ENCODE data around the gene SCML2. TPM values are rescaled to one million over a fixed set of nuclear protein-coding genes. Genes with fewer than 3 reads are reported as not detected.
"Not testable (repeated sequence)": the region's sequence is repeated elsewhere in the genome, so short reads cannot be mapped to it uniquely, and the experiment has no call there.

Gene SCML2
- 0.60 TPM for total RNA-seq

DNA sequence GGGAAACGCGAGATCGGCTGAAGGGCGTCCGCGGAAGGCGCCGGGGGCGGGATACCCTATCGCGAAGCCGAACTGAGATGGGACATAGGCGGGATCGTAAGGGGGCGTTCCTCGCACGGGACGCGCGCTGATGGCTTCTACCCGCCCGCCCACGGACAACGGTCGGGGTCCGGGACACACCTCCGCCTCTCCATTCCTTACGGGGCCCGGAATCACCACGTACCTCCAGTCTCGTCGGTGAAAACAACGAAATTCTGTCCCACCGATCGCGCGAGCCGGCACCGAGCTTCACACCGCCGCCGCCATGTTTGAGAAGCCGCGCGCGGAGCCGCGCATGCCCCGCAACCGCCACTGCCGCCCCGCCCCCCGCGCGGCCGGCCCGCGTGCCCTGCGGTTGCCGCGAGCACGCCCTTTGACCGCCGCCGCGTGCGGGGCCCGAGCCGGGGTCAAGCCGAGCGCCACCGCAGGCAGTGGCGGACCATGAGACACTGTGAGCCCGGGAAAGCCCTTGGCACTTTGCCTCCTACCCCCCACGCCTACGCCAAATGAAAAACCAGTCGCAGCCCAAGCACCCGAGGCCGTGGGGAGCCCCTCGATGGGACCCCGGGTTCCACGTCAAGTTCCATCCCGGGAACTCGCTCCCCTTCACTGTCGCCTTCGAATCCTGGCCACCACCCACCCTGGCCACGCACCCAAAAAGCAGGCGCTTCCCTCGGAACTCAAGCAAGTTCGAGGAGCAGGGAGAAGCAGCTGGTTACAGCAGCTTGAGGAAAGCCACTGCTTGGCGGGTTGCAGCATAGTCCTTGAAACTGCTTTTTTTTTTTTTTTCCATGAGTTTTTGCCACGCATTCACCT lies at the start of gene SCML2:
Gene SCML2 (minus strand): TSS at position 320 of the 855 bp plus-strand sequence. CDS start 20,617 bp downstream, outside the sequence.
- ATAC-seq = peak; percentile 94
- peak; percentile 62 for DNase-seq (ENCODE audit: low spot score)

DNA sequence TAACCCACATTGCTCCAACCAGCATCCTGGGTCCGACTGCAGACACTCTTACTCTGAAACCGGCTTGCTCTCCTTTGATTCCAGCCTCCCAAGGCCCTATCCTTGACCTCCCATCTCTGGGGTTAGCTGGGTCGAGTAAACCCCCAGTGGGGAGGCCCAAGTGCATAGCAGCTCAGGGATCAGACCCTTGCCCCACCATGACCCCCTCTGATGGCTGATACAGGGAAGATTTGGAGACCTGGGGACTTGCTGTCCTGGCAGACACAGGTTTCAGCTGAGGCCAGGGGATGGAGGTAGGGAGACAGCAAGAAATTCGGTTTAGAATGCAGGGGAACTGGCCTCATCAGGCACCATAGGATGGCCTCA lies 47.3 kb upstream of the SCML2 start:
- no peak for ATAC-seq
- DNase-seq (ENCODE audit: low spot score) = no peak

DNA sequence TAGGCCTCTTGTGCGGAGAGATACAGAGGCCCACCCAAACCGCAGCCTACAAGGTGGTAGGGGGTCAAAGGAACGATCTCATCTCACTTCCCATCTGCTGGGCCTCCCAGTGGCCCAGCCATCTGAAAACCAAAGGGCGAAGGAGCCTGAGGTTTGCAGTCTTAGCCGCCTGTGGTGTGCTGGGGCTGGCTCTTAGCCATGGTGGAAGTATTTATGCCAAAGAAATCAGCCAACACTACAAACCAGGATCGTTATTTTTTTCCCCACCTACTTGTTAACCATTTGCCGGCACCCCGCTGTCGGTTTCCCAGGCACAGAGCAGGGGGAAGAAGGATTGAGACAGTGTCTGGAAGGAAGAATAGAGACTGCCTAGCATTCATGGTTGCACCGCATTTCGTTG lies 40.0 kb upstream of the SCML2 start:
- ATAC-seq (peak; percentile 72), DNase-seq (ENCODE audit: low spot score) (peak; percentile 47)

DNA sequence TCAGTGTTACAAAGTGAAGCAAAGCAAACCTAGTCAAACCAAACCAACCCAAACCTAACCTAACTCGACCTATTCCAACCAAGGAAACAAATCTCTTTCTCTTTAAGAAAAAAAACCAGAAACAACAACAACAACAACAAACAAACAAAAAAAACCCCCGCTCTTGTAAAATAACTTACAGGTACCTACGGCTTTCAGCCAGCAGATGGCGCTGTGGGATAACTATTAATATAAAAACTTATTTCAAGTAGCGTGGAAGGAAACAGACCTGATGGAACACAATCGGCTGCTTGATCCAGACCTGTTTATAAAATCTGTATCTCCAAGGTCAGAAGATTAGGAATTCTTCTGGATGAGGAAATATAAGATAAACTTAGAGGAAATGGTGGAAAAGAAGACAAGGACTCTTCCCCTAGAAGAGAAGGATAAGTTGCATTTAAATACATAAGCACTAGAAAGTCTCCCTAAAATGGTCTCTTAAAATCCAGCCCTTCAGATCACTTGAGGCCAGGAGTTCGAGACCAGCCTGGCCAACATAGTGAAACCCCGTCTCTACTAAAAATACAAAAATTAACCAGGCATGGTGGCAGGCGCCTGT lies 36.6 kb upstream of the SCML2 start:
- peak; percentile 66 for ATAC-seq
- peak; percentile 48 for DNase-seq (ENCODE audit: low spot score)

DNA sequence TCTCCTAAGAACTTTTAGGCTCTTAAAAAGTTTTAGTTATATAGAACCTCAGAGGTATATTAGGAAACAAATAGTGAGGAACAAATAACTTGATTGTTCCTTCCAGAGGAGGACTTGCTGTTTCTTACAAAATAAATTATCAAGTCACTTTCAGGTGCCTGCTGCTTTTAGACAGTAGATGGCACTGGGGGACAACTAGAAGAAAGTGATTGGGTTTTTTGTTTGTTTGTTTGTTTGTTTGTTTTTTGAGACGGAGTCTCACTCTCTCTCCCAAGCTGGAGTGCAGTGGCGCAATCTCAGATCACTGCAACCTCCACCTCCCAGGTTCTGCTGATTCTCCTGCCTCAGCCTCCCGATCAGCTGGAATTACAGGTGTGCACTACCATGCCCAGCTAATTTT lies 35.5 kb upstream of the SCML2 start:
- no peak for DNase-seq (ENCODE audit: low spot score)
- no peak for ATAC-seq

DNA sequence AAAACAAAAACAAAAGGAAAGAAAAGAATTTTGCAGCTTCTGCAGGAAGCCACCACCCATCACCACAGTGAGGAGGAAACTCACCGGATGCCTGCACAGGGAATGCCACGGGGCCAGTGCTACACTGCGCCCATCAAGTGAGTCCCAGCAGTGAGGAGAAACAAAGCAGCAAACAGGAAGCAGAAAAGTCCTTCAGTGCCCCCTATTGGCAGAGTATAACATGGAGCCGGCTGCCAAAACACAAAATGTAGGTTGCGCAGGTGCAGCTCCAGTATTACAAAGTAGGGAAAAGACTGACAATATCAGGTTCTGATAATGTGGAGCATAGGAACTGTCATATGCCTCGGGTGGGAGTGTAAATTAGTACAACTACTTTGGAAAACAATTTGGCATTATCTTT lies 23.3 kb upstream of the SCML2 start:
- ATAC-seq (peak; percentile 63), DNase-seq (ENCODE audit: low spot score) (no peak)

DNA sequence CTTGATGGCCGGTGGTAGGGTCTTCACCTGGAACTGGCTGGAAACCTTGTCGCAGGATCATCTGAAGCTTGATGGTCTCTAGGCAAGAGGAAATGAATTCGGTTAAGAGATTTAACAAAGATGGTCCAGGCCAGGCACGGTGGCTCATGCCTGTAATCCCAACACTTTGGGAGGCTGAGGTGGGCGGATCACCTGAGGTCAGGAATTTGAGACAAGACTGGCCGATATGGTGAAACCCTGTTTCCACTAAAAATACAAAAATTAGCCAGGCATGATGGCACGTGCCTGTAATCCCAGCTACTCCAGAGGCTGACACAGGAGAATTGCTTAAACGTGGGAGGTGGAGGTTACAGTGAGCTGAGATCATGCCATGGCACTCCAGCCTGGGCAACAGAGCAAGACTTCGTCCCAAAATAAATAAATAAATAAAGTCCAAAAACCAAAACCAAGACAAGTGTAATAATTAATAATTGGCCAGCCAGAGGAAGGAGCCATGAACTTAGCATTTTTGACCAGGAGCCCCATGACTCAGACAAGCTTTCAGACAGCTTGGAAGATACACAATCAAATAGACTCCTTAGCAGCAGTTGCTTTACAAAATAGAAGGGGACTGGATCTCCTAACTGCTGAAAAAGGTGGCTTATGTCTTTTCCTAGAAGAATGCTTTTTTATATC lies 20.8 kb upstream of the SCML2 start:
- DNase-seq (ENCODE audit: low spot score); ATAC-seq: not testable (repeated sequence)

DNA sequence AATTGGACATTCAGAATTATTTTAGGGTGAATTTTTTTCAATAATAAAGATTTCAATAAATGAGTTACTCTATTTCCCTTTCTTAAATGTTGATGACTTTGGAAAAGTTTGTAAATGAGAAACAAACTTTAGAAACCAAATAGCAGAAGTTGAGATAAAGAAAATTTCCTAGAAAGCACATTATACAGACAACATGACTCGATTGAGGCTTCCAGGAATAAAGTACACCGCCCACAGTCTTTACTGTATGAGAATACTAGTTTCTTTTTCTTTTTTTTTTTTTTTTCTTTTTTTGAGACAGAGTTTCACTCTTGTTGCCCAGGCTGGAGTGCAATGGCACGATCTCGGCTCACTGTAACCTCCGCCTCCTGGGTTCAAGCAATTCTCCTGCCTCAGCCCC lies 14.6 kb upstream of the SCML2 start:
- DNase-seq (ENCODE audit: low spot score); ATAC-seq: not testable (repeated sequence)

DNA sequence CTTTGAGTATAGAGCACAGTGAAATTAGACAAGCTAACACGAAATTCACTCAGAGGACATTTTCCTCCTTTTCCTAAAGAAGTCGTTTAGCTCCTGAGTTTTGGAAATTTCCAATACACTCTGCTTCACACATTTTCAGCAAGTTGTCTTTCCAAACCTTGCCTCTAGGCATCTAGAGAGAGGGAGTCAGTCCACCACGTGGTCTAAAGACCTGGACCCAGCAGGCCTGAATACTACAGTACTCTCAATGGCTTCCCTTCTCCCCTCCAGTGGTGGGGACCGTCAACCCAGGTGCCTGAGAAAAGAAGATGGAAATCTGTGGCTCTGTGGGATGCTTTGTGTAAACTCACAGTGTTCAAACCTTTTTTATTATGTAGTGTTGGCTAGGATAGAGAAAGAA lies 13.9 kb upstream of the SCML2 start:
- DNase-seq (ENCODE audit: low spot score) (no peak), ATAC-seq (no peak)

DNA sequence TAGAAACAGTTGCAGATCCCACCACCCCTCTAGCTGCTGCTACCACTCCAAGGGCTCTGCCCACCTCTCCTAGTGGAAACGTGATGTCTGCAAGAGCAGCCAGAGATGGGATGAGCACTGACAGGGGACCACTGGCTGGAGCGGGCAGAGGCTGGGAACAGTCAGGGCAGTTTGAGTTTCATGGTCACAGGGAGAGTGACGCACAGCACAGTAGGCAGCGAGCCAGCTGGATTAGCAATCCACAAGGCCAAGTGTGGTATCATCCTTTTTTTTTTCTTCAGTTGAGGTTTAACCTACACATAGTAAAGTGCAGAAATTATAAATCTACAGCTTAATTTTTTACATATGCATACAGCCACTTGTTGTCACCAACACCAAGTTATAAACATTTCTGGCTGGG lies 6.4 kb upstream of the SCML2 start:
- no peak for DNase-seq (ENCODE audit: low spot score)
- no peak for ATAC-seq

DNA sequence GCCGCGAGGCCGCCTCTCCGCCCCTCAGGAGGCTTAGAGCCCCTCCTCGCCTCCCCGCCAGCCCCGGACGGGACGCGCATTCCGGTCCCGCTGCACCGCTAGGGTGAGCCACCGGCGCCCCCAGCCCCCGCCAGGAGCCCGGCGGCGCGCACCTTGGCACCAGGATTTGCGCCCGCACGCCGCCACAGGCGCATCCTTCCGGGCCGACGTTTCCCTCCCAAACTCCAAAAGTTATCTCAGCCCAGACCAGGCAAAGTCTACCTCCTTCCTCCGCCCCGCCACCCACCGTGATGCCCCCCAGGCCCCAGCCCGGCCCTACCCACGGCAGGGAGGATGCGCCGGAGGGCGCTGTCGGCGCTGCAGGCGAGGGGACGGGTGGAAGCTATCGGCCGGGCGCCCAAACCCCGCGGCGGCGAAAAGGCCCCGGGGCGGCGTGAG lies 538 bp downstream of the SCML2 start:
- ATAC-seq = peak; percentile 70
- DNase-seq (ENCODE audit: low spot score) = peak; percentile 43

DNA sequence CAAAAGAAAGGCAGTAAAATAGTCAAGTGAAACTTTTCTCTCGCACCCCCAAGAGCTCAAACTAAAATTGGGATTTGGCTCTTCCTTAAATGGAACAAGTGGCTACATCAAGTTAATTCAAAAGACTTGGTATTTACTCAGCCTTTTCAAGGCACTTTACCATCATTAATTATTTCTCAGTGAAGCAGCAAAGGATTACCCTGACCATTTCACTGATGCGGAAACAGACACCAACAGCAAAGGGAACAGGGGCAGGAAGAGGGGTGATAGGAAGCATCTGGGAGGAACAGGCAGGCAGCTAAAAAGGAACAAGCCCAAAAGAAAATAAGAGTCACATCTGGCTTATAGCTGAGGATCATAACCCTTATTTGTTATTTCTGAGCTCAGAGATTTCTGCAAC lies 2.7 kb downstream of the SCML2 start:
- no peak for ATAC-seq
- DNase-seq (ENCODE audit: low spot score) = no peak

DNA sequence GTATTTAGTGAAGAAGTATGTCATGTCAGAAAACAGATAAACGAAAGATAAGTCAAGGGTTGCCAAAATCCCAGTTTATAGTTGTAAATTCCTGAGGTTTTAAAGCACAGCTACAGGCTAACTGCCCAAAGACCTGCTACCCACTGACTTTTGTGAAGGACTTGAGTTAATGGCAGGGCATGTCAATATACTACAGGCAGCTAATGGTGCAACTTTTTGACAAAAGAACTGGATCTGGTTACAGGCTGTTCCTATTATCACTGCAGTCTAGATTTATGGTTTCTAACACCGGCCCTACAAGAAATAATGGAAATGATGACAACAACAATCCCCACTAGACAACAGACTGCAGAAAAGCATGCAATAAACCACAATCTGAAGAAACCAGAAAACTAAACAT lies 6.4 kb downstream of the SCML2 start:
- no peak for ATAC-seq

DNA sequence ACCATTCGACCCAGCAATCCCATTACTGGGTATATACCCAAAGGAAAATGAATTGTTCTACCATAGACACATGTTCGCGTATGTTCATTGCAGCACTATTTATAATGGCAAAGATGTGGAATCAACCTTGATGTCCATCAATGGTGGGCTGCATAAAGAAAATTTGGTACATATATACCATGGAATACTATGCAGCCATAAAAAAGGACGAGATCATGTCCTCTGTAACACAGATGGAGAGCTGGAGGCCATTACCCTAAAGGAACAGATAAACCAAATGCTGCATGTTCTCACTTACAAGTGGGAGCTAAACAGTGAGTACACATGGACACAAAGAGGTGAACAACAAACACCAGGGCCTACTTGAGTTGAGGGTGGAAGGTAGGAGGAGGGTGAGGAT lies 45.1 kb downstream of the SCML2 start:
- DNase-seq (ENCODE audit: low spot score) (no peak), ATAC-seq (no peak)

More for the DNA sequence above, 6.4 kb downstream of the SCML2 start:
- DNase-seq (ENCODE audit: low spot score) = no peak

DNA sequence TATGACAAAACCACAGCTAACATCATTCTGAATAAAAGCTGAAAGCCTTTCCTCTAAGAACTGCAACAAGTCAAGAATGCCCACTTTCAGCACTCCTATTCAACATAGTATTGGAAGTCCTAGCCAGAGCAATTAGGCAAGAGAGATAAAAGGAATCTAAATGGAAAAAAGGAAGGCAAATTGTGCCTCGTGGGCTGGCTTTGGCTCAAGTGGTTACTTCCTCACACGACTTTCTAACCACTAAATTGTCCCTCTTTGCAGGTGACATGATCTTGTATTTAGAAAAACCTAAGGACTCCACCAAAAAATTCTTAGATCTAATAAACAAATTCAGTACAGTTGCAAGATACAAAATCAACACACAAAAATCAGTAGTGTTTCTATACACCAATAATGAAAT lies 57.2 kb downstream of the SCML2 start:
- no peak for DNase-seq (ENCODE audit: low spot score)
- ATAC-seq = no peak

DNA sequence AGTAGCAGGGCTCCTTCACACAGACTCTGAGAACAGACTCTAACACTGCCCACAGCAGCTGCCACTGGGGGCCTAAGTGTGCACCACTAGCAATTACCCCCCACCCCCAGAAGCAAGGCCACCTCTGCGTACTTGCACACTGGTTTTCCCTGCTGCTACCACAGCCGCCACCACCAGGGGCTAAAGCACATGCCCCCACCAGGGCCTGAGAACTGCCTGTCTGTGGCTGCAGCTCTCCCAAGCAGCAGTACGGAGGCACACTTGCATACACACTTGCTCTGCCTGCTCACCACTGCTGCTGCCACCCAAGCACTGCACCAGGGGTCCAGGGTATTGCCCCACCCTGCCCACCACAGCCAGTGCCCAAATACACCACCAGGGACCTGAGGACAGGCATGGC lies 59.6 kb downstream of the SCML2 start:
- DNase-seq (ENCODE audit: low spot score) (no peak), ATAC-seq (no peak)

DNA sequence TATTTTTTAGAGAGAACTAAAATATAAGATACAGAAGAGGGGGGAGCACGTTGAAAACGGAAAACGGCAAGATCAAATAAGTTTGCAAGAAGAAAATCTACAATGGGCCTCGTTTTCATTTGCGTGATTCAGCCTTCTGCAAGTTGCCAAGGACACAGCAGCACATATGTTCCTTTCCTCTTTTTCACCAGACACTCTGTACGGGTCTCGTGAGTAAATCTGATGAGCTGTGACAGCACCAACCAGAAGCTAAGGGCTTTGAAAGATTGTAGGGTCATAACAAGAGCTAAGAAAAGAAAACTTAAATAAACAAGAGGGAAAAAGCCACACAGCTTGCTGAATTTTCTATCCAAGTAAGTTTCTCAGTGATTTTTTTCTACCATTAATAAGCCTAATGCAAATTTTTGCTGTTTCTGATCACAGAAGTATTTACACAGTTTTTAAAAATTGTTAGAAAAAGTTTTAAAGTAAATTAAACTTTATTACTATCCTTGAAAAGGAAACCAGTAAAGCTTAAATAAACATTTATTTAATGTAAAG lies 63.4 kb downstream of the SCML2 start:
- ATAC-seq (no peak), DNase-seq (ENCODE audit: low spot score) (no peak)

DNA sequence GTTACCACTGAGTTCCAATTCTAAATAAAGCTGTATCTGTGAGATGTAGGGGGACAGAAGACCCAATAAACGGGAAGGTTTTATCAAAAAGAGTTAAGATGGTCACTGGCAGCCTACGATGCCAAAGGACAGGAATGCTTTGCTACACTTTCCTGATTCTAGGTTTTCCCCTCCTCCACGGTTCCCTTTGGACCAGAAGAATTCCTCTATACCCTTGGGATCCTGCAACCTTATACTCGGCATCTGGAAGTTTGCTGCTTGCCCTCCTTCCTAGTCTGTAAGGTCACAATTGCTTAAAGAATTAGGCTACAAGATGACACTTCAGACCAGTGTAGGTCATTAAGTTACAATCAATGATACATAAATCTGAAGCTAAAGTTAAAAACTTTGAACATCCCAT lies 64.3 kb downstream of the SCML2 start:
- DNase-seq (ENCODE audit: low spot score) (no peak), ATAC-seq (no peak)

DNA sequence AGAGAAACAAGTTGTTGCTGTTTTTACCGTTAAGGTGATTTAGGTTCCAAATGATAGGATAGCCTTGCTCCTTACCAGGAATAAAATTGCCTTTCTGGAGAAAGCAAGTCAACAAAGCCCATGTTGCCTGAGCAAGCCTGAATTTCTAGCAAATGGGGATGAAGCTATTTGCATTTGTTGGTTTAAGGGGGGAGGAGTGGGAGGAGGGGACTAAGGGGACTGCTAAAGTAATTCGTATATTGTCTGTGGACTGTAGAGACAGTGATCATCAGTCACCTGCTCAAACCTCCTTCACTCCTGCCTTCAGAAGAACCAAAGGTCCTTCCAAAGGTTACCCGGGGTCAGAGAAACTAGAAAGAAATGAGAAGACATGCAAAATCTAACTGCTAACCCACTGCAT lies 65.8 kb downstream of the SCML2 start:
- DNase-seq (ENCODE audit: low spot score) = no peak
- no peak for ATAC-seq

DNA sequence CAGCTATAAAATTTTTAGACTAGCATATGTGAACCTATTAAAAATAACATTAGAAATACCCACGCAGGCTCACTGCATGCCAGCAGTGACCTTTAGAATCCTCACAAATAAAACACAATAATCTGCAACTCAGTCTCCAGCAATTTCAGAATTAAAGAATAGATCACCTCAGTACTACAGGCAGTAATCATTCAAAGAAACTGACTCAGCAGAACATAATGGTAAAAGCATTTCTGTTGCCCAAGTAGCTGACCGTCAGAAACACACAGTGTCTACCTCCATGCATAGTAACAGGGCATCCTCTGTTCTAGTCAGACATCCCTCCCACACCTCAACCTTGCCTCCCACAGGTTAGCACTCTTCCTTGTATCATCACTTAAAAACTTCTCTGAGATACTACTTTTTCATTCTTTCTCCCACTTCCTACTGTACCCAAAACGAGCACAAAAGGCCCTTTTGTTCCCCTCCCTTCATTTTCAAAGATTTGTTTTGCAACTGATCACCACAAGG lies 68.1 kb downstream of the SCML2 start:
- ATAC-seq = no peak
- DNase-seq (ENCODE audit: low spot score) = no peak

DNA sequence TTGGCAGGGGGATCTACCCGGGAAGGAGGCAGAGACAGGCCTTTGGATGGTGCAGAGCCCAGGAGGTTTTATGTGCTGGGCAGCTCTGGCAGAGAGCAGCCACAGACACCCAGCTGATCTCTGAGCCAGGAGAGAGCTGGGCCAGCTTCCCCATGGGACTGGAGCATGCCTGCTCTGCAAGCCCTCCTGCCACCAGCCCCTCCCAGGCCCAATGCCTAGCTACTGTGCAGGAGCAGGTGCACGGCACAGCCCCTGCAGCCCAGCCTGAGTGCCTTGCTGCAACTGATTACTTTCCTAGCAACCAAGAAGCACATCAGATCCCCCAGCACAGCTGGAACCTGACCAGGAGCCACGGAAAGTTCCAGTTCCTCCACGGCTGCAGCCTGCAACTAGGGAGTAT lies 76.0 kb downstream of the SCML2 start:
- ATAC-seq = no peak
- DNase-seq (ENCODE audit: low spot score) = no peak

Data from left lobe of liver (tissue), 2 donors.